ENCODE results near the gene MICALL1.
A peak's percentile ranks its signal among the peaks of the same experiment; 100 is the strongest.

MICALL1 gene

DNA sequence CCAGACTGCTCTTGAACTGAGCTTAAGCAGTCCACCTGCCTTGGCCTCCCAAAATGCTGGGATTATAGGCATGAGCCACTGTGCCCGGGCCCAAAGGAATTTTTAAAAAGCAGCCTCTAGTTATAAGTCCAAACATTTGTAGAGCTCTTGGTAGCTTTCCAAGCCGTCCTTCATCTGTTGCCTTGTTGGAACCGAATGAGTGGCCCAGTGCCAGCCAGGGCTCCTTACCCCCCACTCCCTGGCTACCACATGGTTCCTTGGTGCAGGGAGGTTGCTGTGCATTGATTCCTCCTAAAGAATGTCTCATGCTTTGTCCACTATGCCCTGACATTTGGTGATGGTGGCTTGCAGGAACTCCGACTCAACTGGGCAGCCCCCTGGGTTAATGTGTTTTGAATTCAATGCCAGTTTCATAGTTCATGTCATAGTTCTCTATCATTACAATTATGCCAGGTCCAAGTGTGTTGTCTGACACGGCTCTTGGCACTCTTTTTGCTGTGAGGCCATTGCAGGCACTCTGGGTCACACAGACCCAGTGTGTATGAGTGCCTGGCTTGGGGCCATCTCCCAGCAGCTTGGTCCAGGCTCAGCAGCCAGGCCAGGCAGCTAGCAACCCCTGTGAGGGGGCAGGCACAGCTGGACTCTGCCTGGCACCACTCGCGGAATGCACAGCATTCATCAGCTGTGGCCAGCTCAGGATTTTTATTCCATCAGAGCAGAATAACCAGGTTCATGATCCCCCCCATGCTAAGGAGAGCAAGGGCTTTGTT lies 13.3 kb upstream of the MICALL1 start:
- Histone ChIP-seq H3K4me3 (ENCODE audit: low read depth in 1 of 2, low read length in 2 of 2) (no peak overlapping the region), H3K4me1 (ENCODE audit: control insufficient read depth in 1 of 2, insufficient read depth in 2 of 2, low read length in 2 of 2) (peaks cover 5 to 58% of the 10 kb centered on the region in 2 donors), H3K36me3 (ENCODE audit: control insufficient read depth in 1 of 2, insufficient read depth in 2 of 2, low read length in 2 of 2) (peaks cover 14 to 19% of the 10 kb centered on the region in 2 donors), H3K9me3 (ENCODE audit: control insufficient read depth in 1 of 2, low read length in 2 of 2) (no peaks in the 10 kb centered on the region), H3K27me3 (ENCODE audit: low read depth, low read length) (no peaks in the 10 kb centered on the region), H3K27ac (ENCODE audit: low read length) (no peak overlapping the region)

DNA sequence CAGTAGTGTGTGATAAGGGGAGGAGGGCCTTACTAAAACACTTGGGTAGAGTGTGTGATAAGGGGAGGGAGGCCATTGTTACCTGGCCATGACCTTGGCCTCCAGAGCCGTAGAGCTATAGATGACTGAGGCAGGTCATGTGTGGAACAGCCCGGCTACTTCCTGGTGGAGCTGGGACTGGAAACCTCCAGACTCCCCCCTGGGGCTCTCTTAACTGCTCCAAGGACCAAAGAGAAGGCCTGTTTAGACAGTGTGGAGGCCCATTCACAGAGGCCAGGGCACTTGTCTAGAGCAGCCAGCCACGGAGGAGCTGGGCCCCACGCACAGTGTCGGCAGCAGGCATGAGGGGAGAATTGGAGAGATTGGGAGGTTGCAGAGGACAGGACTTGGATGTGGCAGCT lies 12.5 kb upstream of the MICALL1 start:
- Histone ChIP-seq H3K36me3 (ENCODE audit: control insufficient read depth in 1 of 2, insufficient read depth in 2 of 2, low read length in 2 of 2) (peaks cover 10 to 13% of the 10 kb centered on the region in 2 donors), H3K4me1 (ENCODE audit: control insufficient read depth in 1 of 2, insufficient read depth in 2 of 2, low read length in 2 of 2) (peaks cover 5 to 52% of the 10 kb centered on the region in 2 donors), H3K9me3 (ENCODE audit: control insufficient read depth in 1 of 2, low read length in 2 of 2) (no peaks in the 10 kb centered on the region), H3K4me3 (ENCODE audit: low read depth in 1 of 2, low read length in 2 of 2) (no peak overlapping the region), H3K27ac (ENCODE audit: low read length) (peak overlapping the region; percentile 36), H3K27me3 (ENCODE audit: low read depth, low read length) (no peaks in the 10 kb centered on the region)

DNA sequence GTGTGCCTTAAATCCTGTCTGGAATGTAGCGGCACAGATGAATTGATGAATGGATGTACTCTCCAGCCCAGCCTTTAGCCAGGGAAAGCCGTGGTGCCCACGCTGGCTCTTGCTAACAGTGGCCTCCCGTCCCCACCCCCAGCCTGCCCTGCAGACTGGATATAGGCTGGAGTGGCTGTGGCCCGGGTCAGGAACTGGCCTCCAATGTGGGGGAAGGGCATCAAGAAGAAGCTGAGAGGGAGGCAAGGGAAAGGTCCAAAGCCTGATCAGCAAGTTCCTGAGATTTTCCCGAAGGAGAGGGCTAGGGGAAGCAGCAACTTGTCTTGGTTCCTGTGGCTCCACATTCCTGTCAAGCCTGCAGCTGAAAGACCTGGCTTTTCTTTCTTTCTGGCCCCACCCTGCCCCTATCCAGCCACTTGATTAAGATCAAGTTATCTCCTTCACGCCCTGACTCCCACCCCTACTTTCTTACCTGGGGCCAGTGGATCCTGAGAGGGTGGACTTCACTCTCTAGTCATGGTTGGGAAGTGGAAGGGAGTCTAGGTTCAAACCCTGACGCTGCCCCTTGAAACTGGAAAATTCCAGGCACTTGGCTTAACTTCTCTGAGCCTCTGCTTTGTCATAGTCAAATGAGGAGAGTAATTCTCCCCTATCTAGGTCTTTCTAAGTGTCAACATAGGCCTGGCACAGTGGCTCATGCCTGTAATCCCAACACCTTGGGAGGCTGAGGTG lies 11.0 kb upstream of the MICALL1 start:
- Histone ChIP-seq H3K27ac (ENCODE audit: low read length) (no peak overlapping the region), H3K9me3 (ENCODE audit: control insufficient read depth in 1 of 2, low read length in 2 of 2) (no peaks in the 10 kb centered on the region), H3K4me3 (ENCODE audit: low read depth in 1 of 2, low read length in 2 of 2) (no peak overlapping the region), H3K4me1 (ENCODE audit: control insufficient read depth in 1 of 2, insufficient read depth in 2 of 2, low read length in 2 of 2) (peaks cover 5 to 52% of the 10 kb centered on the region in 2 donors), H3K36me3 (ENCODE audit: control insufficient read depth in 1 of 2, insufficient read depth in 2 of 2, low read length in 2 of 2) (peaks cover 1% of the 10 kb centered on the region in 2 donors), H3K27me3 (ENCODE audit: low read depth, low read length) (no peaks in the 10 kb centered on the region)

DNA sequence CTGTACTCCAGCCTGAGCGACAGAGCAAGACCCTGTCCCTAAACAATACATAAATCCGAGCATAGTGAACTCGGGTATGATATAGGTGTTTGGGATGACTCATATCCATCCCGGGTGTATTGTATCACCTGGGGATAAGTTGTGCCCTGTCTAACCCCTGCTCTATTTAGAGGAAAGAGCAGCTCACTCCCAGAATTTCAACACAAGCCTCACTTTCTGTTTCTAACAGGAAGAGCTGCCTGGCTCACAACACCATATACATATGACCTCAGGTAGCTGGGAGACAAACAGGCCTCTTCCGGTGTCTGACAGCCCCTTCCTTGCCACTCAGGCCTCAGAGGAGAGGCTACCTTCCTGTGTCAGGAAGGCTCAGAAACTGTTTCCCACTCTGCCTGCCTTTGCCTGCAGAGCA lies 9.9 kb upstream of the MICALL1 start:
- Histone ChIP-seq H3K9me3 (ENCODE audit: control insufficient read depth in 1 of 2, low read length in 2 of 2) (no peaks in the 10 kb centered on the region), H3K36me3 (ENCODE audit: control insufficient read depth in 1 of 2, insufficient read depth in 2 of 2, low read length in 2 of 2) (no peaks in the 10 kb centered on the region), H3K27me3 (ENCODE audit: low read depth, low read length) (no peaks in the 10 kb centered on the region), H3K4me1 (ENCODE audit: control insufficient read depth in 1 of 2, insufficient read depth in 2 of 2, low read length in 2 of 2) (peaks cover 5 to 52% of the 10 kb centered on the region in 2 donors), H3K4me3 (ENCODE audit: low read depth in 1 of 2, low read length in 2 of 2) (no peak overlapping the region), H3K27ac (ENCODE audit: low read length) (peak overlapping the region; percentile 60)

DNA sequence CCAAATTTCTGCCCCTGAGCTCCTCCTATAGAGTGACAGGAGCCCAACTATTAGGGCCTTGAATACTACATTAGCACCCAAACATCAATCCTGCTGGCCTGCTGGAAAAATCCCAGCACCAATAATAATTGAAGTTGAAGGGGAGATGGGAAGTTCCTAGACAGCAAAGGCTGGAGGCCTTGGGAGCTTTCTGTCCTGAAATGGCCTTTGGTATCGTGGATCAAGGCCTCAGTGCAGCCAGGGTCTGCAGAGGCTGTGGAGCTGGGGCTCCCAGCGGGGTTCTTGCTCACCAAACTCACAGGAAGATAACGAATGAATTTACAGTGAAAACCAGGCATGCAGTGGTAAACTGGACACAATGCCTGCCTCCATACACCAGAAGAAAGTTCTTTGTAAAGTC lies 9.2 kb upstream of the MICALL1 start:
- Histone ChIP-seq H3K9me3 (ENCODE audit: control insufficient read depth in 1 of 2, low read length in 2 of 2) (no peaks in the 10 kb centered on the region), H3K27ac (ENCODE audit: low read length) (peak overlapping the region; percentile 60), H3K27me3 (ENCODE audit: low read depth, low read length) (no peaks in the 10 kb centered on the region), H3K4me1 (ENCODE audit: control insufficient read depth in 1 of 2, insufficient read depth in 2 of 2, low read length in 2 of 2) (peaks cover 5 to 52% of the 10 kb centered on the region in 2 donors), H3K36me3 (ENCODE audit: control insufficient read depth in 1 of 2, insufficient read depth in 2 of 2, low read length in 2 of 2) (no peaks in the 10 kb centered on the region), H3K4me3 (ENCODE audit: low read depth in 1 of 2, low read length in 2 of 2) (no peak overlapping the region)

DNA sequence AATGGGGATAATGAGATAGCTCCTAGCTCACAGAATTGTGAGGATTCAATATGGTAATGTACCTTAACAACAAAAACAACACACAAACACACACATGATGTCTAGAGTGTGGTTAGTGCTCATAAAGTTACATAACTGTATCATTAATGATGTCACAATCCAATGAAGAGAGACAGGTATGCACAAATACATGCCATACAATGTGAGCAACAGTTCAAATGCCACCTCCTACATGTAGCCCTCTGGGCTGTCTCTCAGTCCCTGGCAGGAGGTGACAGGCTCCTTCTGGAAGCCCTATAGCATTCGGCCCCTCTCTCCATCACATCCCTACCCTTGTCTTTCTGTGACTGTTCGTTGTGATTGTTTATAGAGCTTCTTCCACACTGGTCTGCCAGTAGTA lies 8.3 kb upstream of the MICALL1 start:
- Histone ChIP-seq H3K36me3 (ENCODE audit: control insufficient read depth in 1 of 2, insufficient read depth in 2 of 2, low read length in 2 of 2) (no peaks in the 10 kb centered on the region), H3K4me1 (ENCODE audit: control insufficient read depth in 1 of 2, insufficient read depth in 2 of 2, low read length in 2 of 2) (peaks cover 5 to 43% of the 10 kb centered on the region in 2 donors), H3K27ac (ENCODE audit: low read length) (no peak overlapping the region), H3K27me3 (ENCODE audit: low read depth, low read length) (no peaks in the 10 kb centered on the region), H3K9me3 (ENCODE audit: control insufficient read depth in 1 of 2, low read length in 2 of 2) (no peaks in the 10 kb centered on the region), H3K4me3 (ENCODE audit: low read depth in 1 of 2, low read length in 2 of 2) (no peak overlapping the region)

DNA sequence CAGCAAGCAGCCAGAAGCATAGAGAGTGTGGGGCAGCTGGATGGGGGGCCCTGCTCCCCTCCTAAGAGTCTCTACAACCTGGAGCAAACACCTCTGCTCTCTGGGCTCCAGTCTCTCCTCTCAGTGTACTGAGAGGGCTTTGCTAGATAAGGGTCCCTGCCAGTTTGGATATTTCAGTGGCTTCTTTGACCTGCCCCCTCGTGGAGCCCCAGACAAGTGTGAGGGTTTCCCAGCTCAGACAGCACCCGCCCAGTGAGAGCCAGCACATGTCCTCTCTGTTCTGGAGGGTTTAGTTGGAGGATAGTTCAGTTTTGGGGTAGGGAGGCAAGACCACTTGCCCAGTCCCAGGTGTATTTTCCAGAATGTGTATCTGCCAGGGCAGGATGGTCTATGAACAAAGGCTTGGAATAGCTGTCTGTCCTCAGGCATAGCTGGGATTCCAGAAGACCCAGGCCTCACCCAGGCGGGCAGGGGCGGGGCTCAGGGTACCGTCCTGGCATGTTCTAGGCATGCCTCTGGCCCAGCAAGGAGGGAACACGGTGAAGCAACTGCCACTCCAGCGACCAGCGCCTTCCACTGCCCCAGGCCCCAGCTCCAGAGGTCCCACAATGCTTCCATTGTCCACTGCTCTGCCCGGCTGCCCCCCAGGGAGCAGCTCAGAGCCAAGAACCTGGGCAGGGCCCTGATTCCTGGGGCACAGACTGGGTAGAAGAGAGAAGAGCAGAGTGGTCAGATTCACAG lies 7.5 kb upstream of the MICALL1 start:
- Histone ChIP-seq H3K9me3 (ENCODE audit: control insufficient read depth in 1 of 2, low read length in 2 of 2) (no peaks in the 10 kb centered on the region), H3K27ac (ENCODE audit: low read length) (no peak overlapping the region), H3K4me1 (ENCODE audit: control insufficient read depth in 1 of 2, insufficient read depth in 2 of 2, low read length in 2 of 2) (peaks cover 1 to 35% of the 10 kb centered on the region in 2 donors), H3K4me3 (ENCODE audit: low read depth in 1 of 2, low read length in 2 of 2) (no peak overlapping the region), H3K36me3 (ENCODE audit: control insufficient read depth in 1 of 2, insufficient read depth in 2 of 2, low read length in 2 of 2) (no peaks in the 10 kb centered on the region), H3K27me3 (ENCODE audit: low read depth, low read length) (no peaks in the 10 kb centered on the region)

DNA sequence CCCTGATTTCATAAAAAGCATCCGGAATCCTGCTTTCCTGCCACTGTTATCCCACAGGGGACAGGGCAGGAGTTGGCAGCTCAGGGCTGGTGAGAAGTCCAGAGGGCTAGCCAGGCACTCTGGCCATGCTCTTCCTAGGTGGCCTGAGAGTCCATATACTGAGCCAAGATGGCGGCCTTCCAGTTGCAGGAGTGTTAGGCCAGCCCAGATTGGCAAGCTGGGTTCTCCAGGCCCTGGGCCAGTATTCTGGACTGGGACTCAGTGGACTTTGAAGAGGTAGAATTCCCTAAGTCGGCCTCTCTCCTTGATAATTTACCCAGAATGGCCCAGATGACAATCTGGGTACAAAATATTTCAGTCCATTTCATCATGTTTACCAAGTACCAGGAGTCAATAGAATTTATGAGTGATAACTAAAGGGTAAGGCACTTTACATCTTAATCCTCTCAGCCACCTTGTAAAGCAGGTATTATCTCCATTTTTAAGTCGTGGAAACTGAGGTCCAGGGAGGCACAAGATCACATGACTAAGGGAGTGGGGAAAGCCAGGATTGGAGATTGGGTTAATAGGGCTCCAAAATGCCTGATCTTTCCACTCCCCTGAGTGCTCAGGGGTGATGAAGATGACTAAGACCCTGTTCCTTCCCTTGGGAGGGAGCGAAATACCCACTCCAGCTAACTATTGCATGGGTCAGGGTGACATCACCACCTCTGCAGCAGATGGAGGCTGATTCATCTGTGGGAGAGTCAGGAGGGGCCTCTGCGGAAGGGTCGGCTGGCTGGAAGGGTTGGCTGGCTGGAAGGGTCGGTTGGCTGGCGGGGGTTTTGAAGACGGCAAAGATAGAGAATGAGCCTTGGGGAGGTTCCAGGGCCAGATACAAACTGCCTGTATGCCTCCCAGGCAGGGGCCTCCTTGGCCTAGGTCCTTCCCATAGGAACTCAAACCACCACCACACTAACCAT lies 1.2 kb upstream of the MICALL1 start:
- H3K4me3 ChIP-seq (ENCODE audit: low read depth in 1 of 2, low read length in 2 of 2): peak overlapping the region in 1 of 2 donors; percentile 65
- no peaks in the 10 kb centered on the region for H3K27me3 ChIP-seq (ENCODE audit: low read depth, low read length)
- H3K27ac ChIP-seq (ENCODE audit: low read length): peak overlapping the region; percentile 67
- H3K36me3 ChIP-seq (ENCODE audit: control insufficient read depth in 1 of 2, insufficient read depth in 2 of 2, low read length in 2 of 2): peaks cover 0 to 7% of the 10 kb centered on the region in 2 donors
- H3K9me3 ChIP-seq (ENCODE audit: control insufficient read depth in 1 of 2, low read length in 2 of 2): no peaks in the 10 kb centered on the region
- H3K4me1 ChIP-seq (ENCODE audit: control insufficient read depth in 1 of 2, insufficient read depth in 2 of 2, low read length in 2 of 2): peaks cover 0 to 36% of the 10 kb centered on the region in 2 donors

DNA sequence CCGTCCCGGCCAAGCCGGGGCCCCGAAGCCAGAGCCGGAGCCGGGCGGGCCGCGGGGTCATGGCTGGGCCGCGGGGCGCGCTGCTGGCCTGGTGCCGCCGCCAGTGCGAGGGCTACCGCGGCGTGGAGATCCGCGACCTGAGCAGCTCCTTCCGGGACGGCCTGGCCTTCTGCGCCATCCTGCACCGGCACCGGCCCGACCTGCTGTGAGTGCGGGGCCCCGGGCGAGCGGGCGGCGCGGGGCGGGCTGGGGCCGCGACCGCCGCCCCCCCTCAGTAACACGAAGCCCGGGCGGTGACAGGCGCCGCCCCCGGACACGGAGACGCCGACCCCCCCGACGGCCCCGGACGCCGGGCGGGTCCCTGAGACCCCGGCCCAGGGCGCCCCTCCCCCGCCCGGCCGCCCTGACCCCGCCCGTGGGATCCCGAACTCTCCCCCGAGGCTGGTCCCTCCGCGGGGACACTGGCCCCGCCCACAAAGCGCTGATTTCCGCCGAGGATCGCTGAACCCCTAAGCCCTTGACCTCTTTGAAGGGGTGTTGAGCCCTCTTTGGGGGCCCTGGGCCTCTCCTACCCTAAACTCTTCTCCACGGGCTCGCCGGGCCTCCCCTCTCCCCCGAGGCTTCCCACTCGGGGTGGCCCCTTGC lies 389 bp downstream of the MICALL1 start:
- Histone ChIP-seq H3K4me3 (ENCODE audit: low read depth in 1 of 2, low read length in 2 of 2) (peak overlapping the region; percentile 60 to 79), H3K9me3 (ENCODE audit: control insufficient read depth in 1 of 2, low read length in 2 of 2) (no peaks in the 10 kb centered on the region), H3K27me3 (ENCODE audit: low read depth, low read length) (no peaks in the 10 kb centered on the region), H3K4me1 (ENCODE audit: control insufficient read depth in 1 of 2, insufficient read depth in 2 of 2, low read length in 2 of 2) (peaks cover 0 to 49% of the 10 kb centered on the region in 2 donors), H3K36me3 (ENCODE audit: control insufficient read depth in 1 of 2, insufficient read depth in 2 of 2, low read length in 2 of 2) (peaks cover 0 to 7% of the 10 kb centered on the region in 2 donors), H3K27ac (ENCODE audit: low read length) (peak overlapping the region; percentile 12)

All from muscle layer of duodenum (tissue), 2 donors.